Stimulated activated CD4-positive, alpha-beta T cell treated with anti-CD3 and anti-CD28 coated beads, Interleukin-4, amount 100 ng/mL, for 24 hours (primary cell): ENCODE results near the gene LARP1B.
A peak's percentile ranks its signal among the peaks of the same experiment; 100 is the strongest.
"Not testable (repeated sequence)": the region's sequence is repeated elsewhere in the genome, so short reads cannot be mapped to it uniquely, and the experiment has no call there.

ENCODE experiments used
- DNase-seq: peaks from one replicate; pipeline ENCODE4 v3.0.0-alpha.2; 2020

The LARP1B gene

GRCh38 chr4:128060699-128061565 is at the start of gene LARP1B:
TSS of gene LARP1B (plus strand) at chr4:128061312. CDS start at chr4:128074952, 13,640 bp downstream.
- peak; percentile 92 for DNase-seq

GRCh38 chr4:128025319-128025718 is 35.8 kb upstream of the LARP1B start:
- no peak for DNase-seq

- no peak for DNase-seq
Observed at GRCh38 chr4:128029907-128030306, 31.2 kb upstream of the LARP1B start.

- DNase-seq = no peak
Observed at GRCh38 chr4:128031756-128032384, 29.2 kb upstream of the LARP1B start.

GRCh38 chr4:128039568-128039967 is 21.5 kb upstream of the LARP1B start:
- no peak for DNase-seq

- DNase-seq = not testable (repeated sequence)
Observed at GRCh38 chr4:128047019-128047418, 14.1 kb upstream of the LARP1B start.

- not testable (repeated sequence) for DNase-seq
Observed at GRCh38 chr4:128047514-128047913, 13.6 kb upstream of the LARP1B start.

GRCh38 chr4:128051229-128051628 is 9.9 kb upstream of the LARP1B start:
- not testable (repeated sequence) for DNase-seq

GRCh38 chr4:128054907-128055306 is 6.2 kb upstream of the LARP1B start:
- not testable (repeated sequence) for DNase-seq

- DNase-seq = not testable (repeated sequence)
Observed at GRCh38 chr4:128055441-128056206, 5.5 kb upstream of the LARP1B start.

- DNase-seq = no peak
Observed at GRCh38 chr4:128056396-128056795, 4.7 kb upstream of the LARP1B start.

- DNase-seq = no peak
Observed at GRCh38 chr4:128060121-128060698, 902 bp upstream of the LARP1B start.

- peak; percentile 66 for DNase-seq
Observed at GRCh38 chr4:128061566-128062536, 739 bp downstream of the LARP1B start.

- DNase-seq = not testable (repeated sequence)
Observed at GRCh38 chr4:128066453-128066820, 5.3 kb downstream of the LARP1B start.

- no peak for DNase-seq
Observed at GRCh38 chr4:128068918-128069317, 7.8 kb downstream of the LARP1B start.

GRCh38 chr4:128076464-128076863 is 15.4 kb downstream of the LARP1B start:
- DNase-seq = no peak

- not testable (repeated sequence) for DNase-seq
Observed at GRCh38 chr4:128095293-128095692, 34.2 kb downstream of the LARP1B start.

GRCh38 chr4:128107766-128108165 is 46.7 kb downstream of the LARP1B start:
- DNase-seq = no peak

GRCh38 chr4:128123036-128123435 is 61.9 kb downstream of the LARP1B start:
- DNase-seq = no peak

- DNase-seq = no peak
Observed at GRCh38 chr4:128130621-128131020, 69.5 kb downstream of the LARP1B start.

GRCh38 chr4:128134925-128135324 is 73.8 kb downstream of the LARP1B start:
- DNase-seq = no peak

GRCh38 chr4:128135391-128135790 is 74.3 kb downstream of the LARP1B start:
- no peak for DNase-seq
